SK-N-SH (cell line): ENCODE results near the gene MAGI2. TPM values are rescaled to one million over a fixed set of nuclear protein-coding genes. Genes with fewer than 3 reads are reported as not detected.

Experiments
- CTCF ChIA-PET: fragments of 300-600, 350-600 bp; formaldehyde crosslinking; extraction: SDS; loops from one replicate; lab custom pipeline; 2021; lab: Yijun Ruan, JAX
- POLR2A ChIA-PET: fragments of 350-600 bp; sonication (Branson Sonifier 250); formaldehyde crosslinking; extraction: SDS; loops from one replicate; lab custom pipeline; 2020; ENCODE audit warnings: antibody characterized with exemption, inconsistent platforms; lab: Yijun Ruan, JAX
- DNase-seq: peaks from one replicate; pipeline ENCODE4 v3.0.0; 2012
- H2AFZ ChIP-seq: fragments of 200-600 bp; sonication (generic); 2 replicates; pipeline ENCODE4 v1.8.1; 2016; ENCODE audit warnings: antibody characterized with exemption, mild to moderate bottlenecking, low read depth
- H3F3A ChIP-seq: fragments of 200-600 bp; sonication (generic); replicated peaks from 2 replicates; pipeline ENCODE3; 2016; ENCODE audit warnings: antibody characterized with exemption, mild to moderate bottlenecking; ENCODE audit not compliant: insufficient read depth
- H3K27ac ChIP-seq, 2 experiments: fragments of 200-500 bp in 1 of 2; fragments of 200-600 bp in 1 of 2; sonication (Bioruptor generic) in 1 of 2; sonication (generic), shearing (Covaris generic) in 1 of 2; 2 replicates each; pipeline versions ENCODE4 v1.5.1 to v1.6.1; 2014 to 2016; ENCODE audit warnings: low read depth in 2 of 2, inconsistent platforms in 1 of 2, low read length in 1 of 2, mild to moderate bottlenecking in 1 of 2, mixed read lengths in 1 of 2
- H3K27me3 ChIP-seq: fragments of 200-600 bp; sonication (generic), shearing (Covaris generic); 2 replicates; pipeline ENCODE4 v1.6.1; 2016; ENCODE audit warnings: mixed run types; ENCODE audit not compliant: insufficient read depth
- H3K36me3 ChIP-seq, 2 experiments: fragments of 200-500 bp in 1 of 2; fragments of 200-600 bp in 1 of 2; sonication (Bioruptor generic) in 1 of 2; sonication (generic) in 1 of 2; replicated peaks in 1 of 2; 2 replicates each; pipeline versions ENCODE3 to v1.5.1; 2014 to 2016; ENCODE audit warnings: low read length in 1 of 2, mild to moderate bottlenecking in 1 of 2; ENCODE audit not compliant: insufficient read depth in 2 of 2, control insufficient read depth in 1 of 2
- H3K4me1 ChIP-seq, 2 experiments: fragments of 200-500 bp in 1 of 2; fragments of 200-600 bp in 1 of 2; sonication (Bioruptor generic) in 1 of 2; sonication (generic), shearing (Covaris generic) in 1 of 2; 2 replicates each; pipeline versions ENCODE4 v1.5.1 to v1.6.1; 2014 to 2016; ENCODE audit warnings: low read depth in 1 of 2, low read length in 1 of 2, mixed run types in 1 of 2; ENCODE audit not compliant: insufficient read depth in 2 of 2, control insufficient read depth in 1 of 2
- H3K4me2 ChIP-seq: fragments of 200-600 bp; sonication (generic), shearing (Covaris generic); 2 replicates; pipeline ENCODE4 v1.6.1; 2017; ENCODE audit warnings: mixed run types
- H3K4me3 ChIP-seq, 2 experiments: fragments of 200-500 bp in 1 of 2; fragments of 200-600 bp in 1 of 2; sonication (Bioruptor generic) in 1 of 2; sonication (generic), shearing (Covaris generic) in 1 of 2; 2 replicates each; pipeline versions ENCODE4 v1.5.1 to v1.8.1; 2014 to 2016; ENCODE audit warnings: low read depth in 2 of 2, inconsistent platforms in 1 of 2, low read length in 1 of 2, mild to moderate bottlenecking in 1 of 2, mixed read lengths in 1 of 2, moderate library complexity in 1 of 2
- H3K79me2 ChIP-seq: fragments of 200-600 bp; sonication (generic); 2 replicates; pipeline ENCODE4 v1.8.1; 2017; ENCODE audit warnings: mild to moderate bottlenecking; ENCODE audit not compliant: insufficient read depth
- H3K9ac ChIP-seq: fragments of 200-600 bp; sonication (generic); 2 replicates; pipeline ENCODE4 v1.6.1; 2017; ENCODE audit warnings: mixed run types
- H3K9me2 ChIP-seq: fragments of 200-600 bp; sonication (generic); 2 replicates; pipeline ENCODE4 v1.6.1; 2017; ENCODE audit warnings: mixed run types
- H3K9me3 ChIP-seq: fragments of 200-600 bp; sonication (generic); 2 replicates; pipeline ENCODE4 v1.6.1; 2017; ENCODE audit warnings: mixed run types, mild to moderate bottlenecking, moderate library complexity
- H4K20me1 ChIP-seq: fragments of 200-600 bp; sonication (generic); 2 replicates; pipeline ENCODE4 v1.6.1; 2017; ENCODE audit warnings: mild to moderate bottlenecking, mixed run types; ENCODE audit not compliant: insufficient read depth
- CHD2 ChIP-seq: fragments of 150-350 bp; IDR thresholded peaks from 2 replicates; pipeline ENCODE4 v1.6.1; 2018; ENCODE audit warnings: low read length; ENCODE audit not compliant: partially characterized antibody
- RAD21 ChIP-seq: IDR thresholded peaks from 2 replicates; pipeline ENCODE4 v1.6.1; 2012; ENCODE audit warnings: mild to moderate bottlenecking, low read length
- SMC3 ChIP-seq: IDR thresholded peaks from 2 replicates; pipeline ENCODE4 v1.6.1; 2012; ENCODE audit warnings: low read depth, low read length, improper control_type of control experiment
- TCF12 ChIP-seq: IDR thresholded peaks from 2 replicates; pipeline ENCODE4 v1.4.0; 2012
- TEAD4 ChIP-seq: IDR thresholded peaks from 2 replicates; pipeline ENCODE4 v1.4.0; 2012; ENCODE audit warnings: mild to moderate bottlenecking, borderline replicate concordance; ENCODE audit not compliant: insufficient read depth
- WGBS: methylation state at CpG from one replicate; pipeline ENCODE4 v1.1.6; 2017; ENCODE audit warnings: low lambda C conversion rate; 5-methylcytosine and 5-hydroxymethylcytosine counted together
- polyA plus RNA-seq, 3 experiments: library from polyadenylated mRNA; depleted of rRNA; stranded (reverse); fragments of >200 nt; gene quantifications; 2 replicates each; pipeline ENCODE4 v1.2.3, GENCODE V29; 2012
- TF ChIP-seq, protein P1 (sequence below): fragments of 150-350 bp; IDR thresholded peaks from 2 replicates; pipeline ENCODE4 v1.6.1; 2016; ENCODE audit warnings: mild to moderate bottlenecking, low read depth, low read length
- TF ChIP-seq, protein P2 (sequence below): fragments of 200-600 bp; sonication (generic); IDR thresholded peaks from 2 replicates; pipeline ENCODE4 v1.6.1; 2017; ENCODE audit warnings: antibody characterized with exemption, mild to moderate bottlenecking, moderate library complexity
- TF ChIP-seq, protein P3 (sequence below): fragments of 150-350 bp; IDR thresholded peaks from 2 replicates; pipeline ENCODE4 v1.6.1; 2017; ENCODE audit warnings: antibody characterized with exemption, low read length, low read depth, borderline replicate concordance

Gene MAGI2
- polyA plus RNA-seq, 1 of the 3 experiments (the other 2 are of a cell fraction), result 1.1 TPM

DNA sequence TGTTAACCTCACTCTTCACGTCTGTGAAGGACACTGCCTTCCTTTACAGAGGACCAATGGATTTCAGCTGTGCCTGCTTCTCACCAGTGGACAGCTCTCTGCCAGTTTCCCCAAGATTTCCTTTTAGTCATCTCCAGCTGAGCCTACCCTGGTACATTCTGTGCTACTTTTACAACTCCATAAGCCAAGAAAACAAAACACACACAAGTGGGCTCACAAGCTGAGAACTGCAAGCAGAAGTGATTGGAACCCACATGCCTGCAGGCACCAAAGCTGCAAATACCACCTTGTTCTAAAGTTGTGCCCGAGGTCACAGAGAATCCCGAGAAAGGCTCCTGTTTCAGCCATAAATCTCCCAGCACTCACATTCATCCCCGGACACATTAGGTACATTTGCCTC, 1018.1 kb downstream of the MAGI2 start:
- DNase-seq, result no peak
- Histone ChIP-seq H3K4me3 (no peak overlapping the region), H3K36me3 (no peaks in the 10 kb centered on the region), H3K9me2 (no peaks in the 10 kb centered on the region), H3K4me2 (no peak overlapping the region), H3F3A (no peaks in the 10 kb centered on the region), H3K4me1 (no peaks in the 10 kb centered on the region; a peak in 1 of 4 replicates), H3K27me3 (no peaks in the 10 kb centered on the region), H4K20me1 (no peaks in the 10 kb centered on the region), H3K27ac (no peak overlapping the region), H2AFZ (no peak overlapping the region), H3K9me3 (no peaks in the 10 kb centered on the region), H3K9ac (no peak overlapping the region), H3K79me2 (no peaks in the 10 kb centered on the region)
- no peak for TF ChIP-seq TCF12
- TF ChIP-seq, protein P1, sequence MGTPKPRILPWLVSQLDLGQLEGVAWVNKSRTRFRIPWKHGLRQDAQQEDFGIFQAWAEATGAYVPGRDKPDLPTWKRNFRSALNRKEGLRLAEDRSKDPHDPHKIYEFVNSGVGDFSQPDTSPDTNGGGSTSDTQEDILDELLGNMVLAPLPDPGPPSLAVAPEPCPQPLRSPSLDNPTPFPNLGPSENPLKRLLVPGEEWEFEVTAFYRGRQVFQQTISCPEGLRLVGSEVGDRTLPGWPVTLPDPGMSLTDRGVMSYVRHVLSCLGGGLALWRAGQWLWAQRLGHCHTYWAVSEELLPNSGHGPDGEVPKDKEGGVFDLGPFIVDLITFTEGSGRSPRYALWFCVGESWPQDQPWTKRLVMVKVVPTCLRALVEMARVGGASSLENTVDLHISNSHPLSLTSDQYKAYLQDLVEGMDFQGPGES, result no peak
- 83% methylated on average over 4 of the region's 4 CpGs for WGBS
- ChIA-PET POLR2A (no interaction called here), CTCF (interaction anchor here (1.1 kb wide), 1 partner anchor 415 kb away, joined by 3 read pairs; no protein-coding TSS in a partner anchor)

DNA sequence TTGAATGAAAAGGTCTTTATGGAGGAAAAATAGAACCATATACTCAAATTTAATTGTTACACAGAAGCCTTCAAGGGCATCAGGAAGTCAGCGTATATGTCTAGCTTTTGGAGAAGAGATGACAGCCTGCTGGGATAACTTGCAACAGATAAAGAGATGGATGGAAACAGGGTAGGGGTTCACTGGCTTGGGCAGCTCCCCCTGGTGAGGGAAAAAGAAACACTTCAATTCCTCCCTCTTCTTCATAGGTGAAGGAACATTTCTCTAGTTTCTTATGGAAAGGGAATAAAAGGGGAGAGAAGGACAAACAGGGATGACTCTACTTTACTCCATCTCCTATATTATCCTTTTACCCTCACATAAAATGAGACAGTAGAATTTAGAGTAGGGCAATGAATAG, 1019.2 kb downstream of the MAGI2 start:
- Histone ChIP-seq H3K9ac (no peak overlapping the region), H3K4me3 (no peak overlapping the region), H3K79me2 (no peaks in the 10 kb centered on the region), H3K27ac (no peak overlapping the region), H3K4me1 (no peaks in the 10 kb centered on the region; a peak in 1 of 4 replicates), H4K20me1 (no peaks in the 10 kb centered on the region), H2AFZ (no peak overlapping the region)
- DNase-seq, result no peak
- TF ChIP-seq SMC3 (peak; percentile 34; the same call in 1 of the 2 replicates), CHD2 (no peak), RAD21 (peak; percentile 24; the same call in 1 of the 2 replicates)
- TF ChIP-seq, protein P2, sequence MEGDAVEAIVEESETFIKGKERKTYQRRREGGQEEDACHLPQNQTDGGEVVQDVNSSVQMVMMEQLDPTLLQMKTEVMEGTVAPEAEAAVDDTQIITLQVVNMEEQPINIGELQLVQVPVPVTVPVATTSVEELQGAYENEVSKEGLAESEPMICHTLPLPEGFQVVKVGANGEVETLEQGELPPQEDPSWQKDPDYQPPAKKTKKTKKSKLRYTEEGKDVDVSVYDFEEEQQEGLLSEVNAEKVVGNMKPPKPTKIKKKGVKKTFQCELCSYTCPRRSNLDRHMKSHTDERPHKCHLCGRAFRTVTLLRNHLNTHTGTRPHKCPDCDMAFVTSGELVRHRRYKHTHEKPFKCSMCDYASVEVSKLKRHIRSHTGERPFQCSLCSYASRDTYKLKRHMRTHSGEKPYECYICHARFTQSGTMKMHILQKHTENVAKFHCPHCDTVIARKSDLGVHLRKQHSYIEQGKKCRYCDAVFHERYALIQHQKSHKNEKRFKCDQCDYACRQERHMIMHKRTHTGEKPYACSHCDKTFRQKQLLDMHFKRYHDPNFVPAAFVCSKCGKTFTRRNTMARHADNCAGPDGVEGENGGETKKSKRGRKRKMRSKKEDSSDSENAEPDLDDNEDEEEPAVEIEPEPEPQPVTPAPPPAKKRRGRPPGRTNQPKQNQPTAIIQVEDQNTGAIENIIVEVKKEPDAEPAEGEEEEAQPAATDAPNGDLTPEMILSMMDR, result peak; percentile 21; the same call in 1 of the 2 replicates
- TF ChIP-seq, all 33 proteins: peak for 3
- Histone ChIP-seq H3K9me2 (no peaks in the 10 kb centered on the region), H3K9me3 (no peaks in the 10 kb centered on the region), H3K27me3 (no peaks in the 10 kb centered on the region), H3K4me2 (no peak overlapping the region), H3K36me3 (no peaks in the 10 kb centered on the region), H3F3A (no peaks in the 10 kb centered on the region)
- POLR2A ChIA-PET, result no interaction called here
- CTCF ChIA-PET, result interaction anchor here (0.6 to 0.8 kb wide), 2 partner anchors 57 to 414 kb away, joined by 3 read pairs; no protein-coding TSS in a partner anchor
- WGBS, result 88% methylated on average over 1 of the region's 1 CpG

DNA sequence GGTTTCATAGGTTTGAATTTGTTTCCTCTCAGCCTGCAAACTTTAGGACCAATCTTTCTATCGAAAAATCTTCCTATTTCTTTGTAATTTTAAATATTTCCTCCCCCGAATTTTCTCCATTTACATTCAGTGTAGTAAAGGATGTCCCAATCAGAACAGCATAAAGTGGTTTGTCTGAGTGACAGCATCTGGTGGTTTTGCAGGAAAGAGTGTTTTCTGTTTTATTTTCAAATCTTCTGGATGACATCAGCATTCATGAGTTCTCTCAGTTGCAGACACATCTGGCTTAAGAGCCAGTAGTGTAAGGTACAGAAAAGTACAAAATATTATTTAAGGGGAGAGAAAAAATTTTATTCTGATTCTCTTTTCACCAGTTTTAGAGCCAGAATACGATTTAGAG, 1020.0 kb downstream of the MAGI2 start:
- DNase-seq, result no peak
- CTCF ChIA-PET, result no interaction called here
- no peaks in the 10 kb centered on the region for H3K9me3 ChIP-seq

More for the DNA sequence above, 1020.0 kb downstream of the MAGI2 start:
- no peak overlapping the region for H3K27ac ChIP-seq
- no peaks in the 10 kb centered on the region for H4K20me1 ChIP-seq
- H3K9ac ChIP-seq, result no peak overlapping the region
- no peak for TF ChIP-seq TEAD4
- TF ChIP-seq, protein P3, sequence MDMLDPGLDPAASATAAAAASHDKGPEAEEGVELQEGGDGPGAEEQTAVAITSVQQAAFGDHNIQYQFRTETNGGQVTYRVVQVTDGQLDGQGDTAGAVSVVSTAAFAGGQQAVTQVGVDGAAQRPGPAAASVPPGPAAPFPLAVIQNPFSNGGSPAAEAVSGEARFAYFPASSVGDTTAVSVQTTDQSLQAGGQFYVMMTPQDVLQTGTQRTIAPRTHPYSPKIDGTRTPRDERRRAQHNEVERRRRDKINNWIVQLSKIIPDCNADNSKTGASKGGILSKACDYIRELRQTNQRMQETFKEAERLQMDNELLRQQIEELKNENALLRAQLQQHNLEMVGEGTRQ, result no peak
- TF ChIP-seq, protein P1, result no peak
- no peaks in the 10 kb centered on the region; a peak in 1 of 4 replicates for H3K4me1 ChIP-seq
- H3K27me3 ChIP-seq, result no peaks in the 10 kb centered on the region
- no peak overlapping the region for H2AFZ ChIP-seq
- 53% methylated on average over 3 of the region's 3 CpGs for WGBS
- H3K4me2 ChIP-seq, result no peak overlapping the region
- no peaks in the 10 kb centered on the region for H3K36me3 ChIP-seq
- no peaks in the 10 kb centered on the region for H3F3A ChIP-seq
- H3K79me2 ChIP-seq, result no peaks in the 10 kb centered on the region
- POLR2A ChIA-PET, result no interaction called here
- no peaks in the 10 kb centered on the region for H3K9me2 ChIP-seq
- no peak overlapping the region for H3K4me3 ChIP-seq
